HG02885 (cell line): Measurements from ENCODE around the gene MKRN3.

ENCODE experiments used
- ATAC-seq: cut with Tn5 transposase; IDR thresholded peaks from one replicate; pipeline ENCODE4 v1.9.1; 2021; ENCODE audit warnings: mild to moderate bottlenecking; ENCODE audit not compliant: unreplicated experiment, poor library complexity

Gene MKRN3

DNA sequence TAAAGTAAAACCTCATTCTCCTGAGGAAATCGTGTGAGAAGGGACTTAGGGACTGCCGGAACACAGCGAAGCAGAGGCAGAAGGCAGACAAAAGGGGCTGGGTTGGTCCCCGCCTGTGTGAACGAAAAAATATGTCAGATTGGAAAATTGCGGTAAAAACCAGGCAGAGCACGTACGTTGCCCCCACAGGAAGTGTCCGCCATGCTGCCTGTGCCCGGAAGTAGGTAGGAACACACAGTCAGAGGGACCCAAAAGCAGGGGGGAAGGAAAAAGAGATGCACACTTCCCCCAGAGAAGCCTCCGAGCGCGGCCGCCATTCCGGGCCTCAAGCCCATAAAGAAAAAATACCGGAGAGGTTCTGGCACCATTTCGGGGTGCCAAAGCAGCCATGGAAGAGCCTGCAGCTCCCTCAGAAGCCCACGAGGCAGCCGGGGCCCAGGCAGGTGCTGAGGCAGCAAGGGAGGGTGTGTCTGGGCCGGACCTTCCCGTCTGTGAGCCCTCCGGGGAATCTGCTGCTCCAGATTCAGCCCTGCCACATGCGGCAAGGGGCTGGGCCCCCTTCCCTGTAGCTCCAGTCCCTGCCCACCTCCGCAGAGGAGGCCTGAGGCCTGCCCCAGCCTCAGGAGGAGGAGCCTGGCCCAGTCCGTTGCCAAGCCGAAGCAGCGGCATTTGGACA is at the start of gene MKRN3:
TSS of gene MKRN3 (plus strand) at position 280 of the 676 bp plus-strand sequence. CDS start at position 389, 109 bp downstream.
- no peak for ATAC-seq

DNA sequence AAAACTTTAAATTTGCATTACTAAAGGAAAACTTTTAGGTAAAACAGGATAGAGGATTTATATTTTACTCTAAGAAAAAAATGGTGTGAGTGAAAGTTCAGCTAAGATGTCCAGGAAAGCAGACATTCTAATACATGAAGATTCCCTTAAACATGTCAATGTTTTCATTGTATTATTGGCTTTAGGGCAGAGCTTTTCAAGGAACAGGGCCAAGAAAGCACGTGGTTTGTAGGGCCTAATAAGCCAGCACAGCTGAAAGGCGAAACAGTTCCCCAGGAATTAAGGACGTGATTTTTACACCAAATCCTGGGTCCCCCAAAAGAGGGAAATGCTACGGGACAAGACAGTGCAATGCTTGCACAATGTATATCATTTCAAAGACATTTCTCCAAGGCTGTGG is 48.6 kb upstream of the MKRN3 start:
- ATAC-seq = no peak

GRCh38 chr15:23518104-23518503 is 47.4 kb upstream of the MKRN3 start:
- ATAC-seq = no peak

DNA sequence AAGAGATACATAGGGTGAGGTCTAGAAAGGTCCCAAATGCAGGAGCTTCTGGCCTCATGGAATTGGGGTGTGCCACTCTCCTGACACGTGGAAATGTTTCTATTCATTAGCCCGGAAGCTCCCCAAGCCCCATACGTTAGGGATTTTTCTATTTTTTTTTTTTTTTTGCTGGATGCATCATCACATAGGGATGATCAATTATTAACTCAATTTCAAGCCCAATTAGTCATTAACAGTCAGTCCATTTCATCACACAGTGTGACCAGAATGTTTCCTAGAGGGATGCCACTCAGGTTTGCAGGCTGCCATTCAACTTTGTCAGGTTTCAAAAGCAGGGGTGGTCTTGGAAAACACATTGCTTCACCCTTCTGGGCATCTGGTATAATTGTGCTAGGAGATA is 40.7 kb upstream of the MKRN3 start:
- no peak for ATAC-seq

DNA sequence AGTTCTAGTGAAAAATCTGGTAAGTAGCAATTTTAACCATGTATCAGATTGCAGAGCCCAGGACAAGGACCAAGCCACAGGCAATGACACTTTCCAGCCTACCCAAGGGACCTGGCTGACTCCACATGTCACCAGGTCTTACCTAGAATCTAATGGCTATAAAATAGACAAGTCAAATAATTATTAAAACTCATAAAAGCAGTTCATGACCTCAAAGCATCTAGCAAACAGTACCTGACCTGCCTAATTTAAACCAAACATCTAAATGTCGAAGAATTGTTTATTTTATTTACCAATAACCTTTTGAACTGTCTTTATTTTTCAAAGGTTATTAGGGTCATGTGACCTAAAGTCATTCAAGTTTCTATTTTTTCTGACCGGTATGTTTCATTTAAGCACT is 35.6 kb upstream of the MKRN3 start:
- ATAC-seq = no peak

GRCh38 chr15:23532024-23532423 is 33.5 kb upstream of the MKRN3 start:
- no peak for ATAC-seq

DNA sequence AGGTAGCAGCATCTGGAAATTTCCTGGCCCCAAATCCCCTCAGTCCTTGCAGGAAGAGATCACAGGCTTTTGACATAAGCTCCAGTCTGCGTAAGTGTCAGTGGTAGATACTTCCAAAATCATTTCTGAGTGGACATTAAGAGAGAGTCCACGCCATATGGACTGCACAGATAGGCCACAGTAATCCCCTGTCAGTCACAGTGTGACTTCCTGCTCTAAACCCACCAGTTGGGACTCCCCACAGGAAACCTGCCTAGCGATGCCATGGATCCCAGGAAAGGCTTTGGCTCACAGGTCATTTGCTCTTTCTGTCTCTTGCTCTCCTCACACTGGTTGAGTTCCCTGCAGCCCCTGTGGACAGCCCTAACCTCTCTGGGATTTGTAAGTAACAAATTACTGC is 28.8 kb upstream of the MKRN3 start:
- ATAC-seq = no peak

DNA sequence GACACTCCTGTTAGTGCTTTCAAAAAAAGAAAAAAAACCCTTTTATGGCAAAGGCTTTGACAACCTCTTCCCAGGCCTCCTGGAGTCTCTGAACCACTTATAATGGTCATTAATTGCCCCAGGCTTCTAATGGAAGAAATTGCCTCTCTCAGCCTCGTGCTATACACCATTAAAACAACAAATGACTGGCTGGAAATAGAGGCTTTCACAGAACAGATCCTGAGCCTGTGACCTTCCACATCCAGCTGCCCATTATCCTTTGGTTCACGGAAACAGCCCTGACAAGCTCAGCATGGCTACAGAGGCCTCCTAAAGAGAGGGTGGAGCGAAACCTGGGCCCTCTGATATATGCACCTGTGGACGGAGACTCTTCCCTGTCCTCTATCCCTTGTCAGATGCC is 26.8 kb upstream of the MKRN3 start:
- ATAC-seq = no peak

- ATAC-seq = no peak
Measured at GRCh38 chr15:23539892-23540291, 25.6 kb upstream of the MKRN3 start.

GRCh38 chr15:23546158-23546557 is 19.3 kb upstream of the MKRN3 start:
- ATAC-seq = no peak

GRCh38 chr15:23548071-23548470 is 17.4 kb upstream of the MKRN3 start:
- ATAC-seq = no peak

DNA sequence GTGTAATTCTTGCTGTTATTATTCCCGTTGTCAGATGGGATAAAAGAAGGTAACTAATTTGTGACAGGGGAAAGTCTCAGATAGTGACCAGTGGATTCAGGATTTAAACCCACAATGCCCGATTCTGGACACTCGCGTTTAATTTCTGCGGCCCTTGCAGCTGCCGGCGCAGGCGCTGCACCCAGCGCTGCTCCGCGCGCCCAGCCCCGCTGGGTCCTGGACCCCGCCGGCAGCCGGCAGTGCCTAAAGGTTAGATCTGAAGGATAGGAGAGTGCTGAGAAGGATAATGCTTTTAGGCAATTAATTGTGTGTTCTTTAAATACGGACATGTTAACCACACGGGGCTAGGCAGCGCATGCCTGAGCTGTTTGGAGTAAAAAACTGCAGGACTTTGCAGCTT is 3.6 kb upstream of the MKRN3 start:
- no peak for ATAC-seq

DNA sequence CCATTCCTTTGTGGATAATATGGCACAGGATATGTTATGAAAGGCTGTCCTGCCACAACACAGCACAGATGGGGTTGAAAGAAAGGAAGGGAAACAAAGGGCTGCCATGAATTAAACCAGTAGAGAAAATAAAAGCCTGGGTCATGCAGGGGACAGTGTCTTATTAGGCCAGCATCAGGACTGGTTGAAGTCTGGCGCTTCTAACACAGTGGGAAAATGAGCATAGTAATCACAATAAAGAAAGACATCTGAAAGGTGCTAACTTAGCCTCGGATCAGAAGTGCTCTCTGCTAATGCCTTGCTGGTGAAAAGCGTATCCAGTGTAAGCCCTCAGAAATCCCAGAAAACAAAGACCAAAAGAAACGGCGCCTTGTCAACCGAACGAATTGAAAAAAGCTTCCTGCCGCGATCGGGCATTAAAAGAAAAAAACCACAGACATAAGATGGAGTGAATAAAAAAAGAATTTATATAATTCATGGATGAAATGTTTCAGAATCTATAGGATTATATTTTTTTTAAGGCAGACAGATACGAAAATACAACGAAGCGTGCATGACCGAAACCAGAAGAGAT is 566 bp upstream of the MKRN3 start:
- ATAC-seq = no peak

DNA sequence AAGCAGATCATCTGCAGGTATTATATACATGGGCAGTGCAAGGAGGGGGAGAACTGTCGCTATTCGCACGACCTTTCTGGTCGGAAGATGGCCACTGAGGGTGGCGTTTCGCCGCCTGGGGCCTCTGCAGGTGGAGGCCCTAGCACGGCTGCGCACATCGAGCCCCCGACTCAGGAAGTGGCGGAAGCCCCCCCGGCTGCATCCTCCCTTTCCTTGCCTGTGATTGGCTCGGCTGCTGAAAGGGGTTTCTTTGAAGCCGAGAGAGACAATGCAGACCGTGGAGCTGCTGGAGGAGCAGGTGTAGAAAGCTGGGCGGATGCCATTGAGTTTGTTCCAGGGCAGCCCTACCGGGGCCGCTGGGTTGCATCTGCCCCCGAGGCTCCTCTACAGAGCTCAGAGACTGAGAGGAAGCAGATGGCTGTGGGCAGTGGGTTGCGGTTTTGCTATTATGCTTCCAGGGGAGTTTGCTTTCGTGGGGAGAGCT is 639 bp downstream of the MKRN3 start:
- ATAC-seq = no peak

GRCh38 chr15:23566651-23567050 is 1.2 kb downstream of the MKRN3 start:
- ATAC-seq = no peak

DNA sequence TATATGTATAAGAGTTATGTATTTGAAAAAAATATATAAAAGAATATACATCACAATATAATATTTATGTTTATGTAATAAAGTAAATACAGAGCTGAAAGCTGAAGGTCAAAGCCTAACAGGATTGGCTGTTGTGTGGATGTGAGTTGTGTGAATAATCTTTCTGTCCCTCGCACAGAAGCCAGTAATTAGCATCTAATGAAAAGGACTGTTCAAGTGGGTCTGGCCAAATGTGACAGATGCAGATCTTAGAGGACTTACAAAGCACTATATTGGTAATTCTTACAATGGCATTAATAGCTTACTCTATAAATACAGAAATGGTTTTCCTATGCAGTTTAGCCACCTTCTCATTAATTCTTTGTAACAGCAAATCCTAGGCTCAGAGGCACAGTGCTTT is 2.4 kb downstream of the MKRN3 start:
- ATAC-seq = no peak

DNA sequence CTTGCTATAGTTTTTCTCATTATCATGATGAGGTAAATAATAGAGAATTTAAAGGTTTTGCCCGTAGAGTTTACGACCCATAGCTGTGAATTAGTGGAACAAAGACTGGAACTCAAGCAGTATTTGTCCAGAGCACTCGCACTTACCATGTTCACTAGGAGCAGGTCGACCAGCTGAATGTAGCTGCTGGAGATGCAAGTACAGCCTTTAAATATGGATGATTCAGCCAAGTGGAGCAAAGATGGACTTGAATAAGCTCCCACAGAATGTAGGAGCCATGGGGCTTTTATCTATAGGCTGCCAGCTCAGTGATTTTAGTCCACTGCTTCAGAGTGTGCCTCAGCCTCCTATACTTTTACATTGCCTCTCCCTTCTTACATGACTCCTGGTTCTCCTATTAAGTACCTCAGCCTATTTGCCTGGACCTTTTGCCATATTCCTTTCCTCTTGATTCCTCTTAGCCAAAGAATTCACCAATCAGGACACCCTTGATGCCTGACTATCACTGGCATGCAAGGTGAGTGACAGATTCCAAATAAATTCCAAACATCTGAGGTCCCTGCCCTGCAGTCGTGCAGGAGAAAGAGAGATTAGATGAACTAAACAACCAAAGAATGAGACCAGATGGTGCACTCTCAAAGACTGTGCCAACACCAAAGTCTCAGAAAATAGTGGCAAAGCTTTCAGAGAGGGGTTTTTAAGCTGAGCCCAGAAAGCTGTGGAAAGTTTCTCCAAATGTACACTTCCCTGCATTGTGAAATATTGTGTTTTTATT is 3.9 kb downstream of the MKRN3 start:
- ATAC-seq = no peak

GRCh38 chr15:23570486-23570885 is 5.0 kb downstream of the MKRN3 start:
- ATAC-seq = no peak

GRCh38 chr15:23572844-23573243 is 7.4 kb downstream of the MKRN3 start:
- ATAC-seq = no peak

GRCh38 chr15:23574742-23575141 is 9.3 kb downstream of the MKRN3 start:
- no peak for ATAC-seq

DNA sequence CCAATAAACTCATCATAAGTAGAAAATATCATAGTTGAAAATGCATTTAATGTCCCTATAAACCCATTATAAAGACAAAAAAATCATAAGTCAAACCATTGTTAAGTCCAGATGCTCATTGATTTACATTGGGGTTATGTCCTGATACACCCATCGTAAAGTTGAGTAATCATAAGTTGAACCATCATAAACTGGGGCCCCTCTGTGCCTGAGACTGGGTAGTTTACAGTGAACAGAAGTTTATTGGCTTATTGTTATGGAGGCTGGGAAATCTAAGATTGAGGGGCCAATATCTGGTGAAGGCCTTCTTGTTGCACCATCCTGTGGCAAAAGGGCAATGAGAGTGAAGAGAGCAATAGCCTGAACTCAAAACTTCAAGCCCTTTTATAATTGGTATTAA is 10.6 kb downstream of the MKRN3 start:
- ATAC-seq = no peak
